HG03064 (cell line): ENCODE results near the gene CLSTN2.

Experiments used
- ATAC-seq: cut with Tn5 transposase; IDR thresholded peaks from one replicate; pipeline ENCODE4 v1.9.1; 2021; ENCODE audit warnings: low read depth; ENCODE audit not compliant: unreplicated experiment

CLSTN2 gene

GRCh38 chr3:139940622-139941021 lies 5.6 kb downstream of the CLSTN2 start:
- no peak for ATAC-seq

DNA sequence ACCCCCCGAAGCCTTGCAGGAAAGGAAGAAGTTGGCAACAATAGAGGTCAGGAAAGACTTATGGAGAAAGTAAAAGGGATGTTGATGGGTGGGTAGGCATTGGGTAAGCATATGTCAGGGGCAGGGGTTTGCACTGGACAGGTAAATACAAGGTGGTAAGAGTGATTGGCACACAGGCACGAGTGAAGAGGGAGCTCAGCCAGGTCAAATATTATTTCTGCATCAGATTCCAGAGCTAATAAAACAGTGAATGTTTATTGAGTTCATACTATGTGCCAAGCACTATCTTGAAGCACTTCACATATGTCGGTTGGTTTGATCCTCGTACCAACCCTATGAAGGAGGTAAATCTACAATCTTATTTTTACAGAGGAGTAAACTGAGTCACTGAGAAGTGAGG lies 6.6 kb downstream of the CLSTN2 start:
- no peak for ATAC-seq

DNA sequence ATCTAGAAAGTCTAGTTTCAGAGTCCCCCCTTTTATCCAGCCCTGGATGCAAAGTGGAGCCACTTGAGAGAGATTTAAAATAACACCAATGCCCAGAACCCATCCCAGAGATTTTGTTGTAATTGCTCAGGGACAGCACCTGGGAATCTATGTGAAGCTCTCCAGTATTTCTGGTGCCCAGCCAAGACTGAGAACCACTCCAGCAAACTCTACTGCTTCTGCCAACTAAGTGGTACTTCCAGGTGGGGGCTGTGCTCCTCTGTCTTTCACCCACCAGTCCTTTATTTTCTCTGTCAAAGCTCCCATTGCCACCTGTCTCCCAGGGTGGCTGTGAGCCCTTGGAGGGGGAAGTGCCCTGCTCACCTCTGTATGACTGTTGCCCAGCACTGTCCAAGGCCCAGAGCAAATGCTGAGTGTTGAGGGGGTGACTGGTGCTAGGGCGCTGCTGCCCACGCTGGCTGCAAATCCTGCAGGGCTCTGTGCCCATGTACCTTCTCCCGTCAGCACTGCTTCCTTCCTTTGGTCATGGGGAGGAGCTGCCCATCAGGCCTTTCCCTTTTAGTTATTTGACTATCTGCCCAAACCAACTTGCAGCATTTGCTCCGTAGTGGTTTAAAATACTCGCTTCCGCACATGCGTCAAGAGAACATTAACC lies 9.4 kb downstream of the CLSTN2 start:
- no peak for ATAC-seq

- no peak for ATAC-seq
Measured at GRCh38 chr3:139945386-139945785, 10.4 kb downstream of the CLSTN2 start.

- ATAC-seq = no peak
Measured at GRCh38 chr3:139945942-139946341, 11.0 kb downstream of the CLSTN2 start.

DNA sequence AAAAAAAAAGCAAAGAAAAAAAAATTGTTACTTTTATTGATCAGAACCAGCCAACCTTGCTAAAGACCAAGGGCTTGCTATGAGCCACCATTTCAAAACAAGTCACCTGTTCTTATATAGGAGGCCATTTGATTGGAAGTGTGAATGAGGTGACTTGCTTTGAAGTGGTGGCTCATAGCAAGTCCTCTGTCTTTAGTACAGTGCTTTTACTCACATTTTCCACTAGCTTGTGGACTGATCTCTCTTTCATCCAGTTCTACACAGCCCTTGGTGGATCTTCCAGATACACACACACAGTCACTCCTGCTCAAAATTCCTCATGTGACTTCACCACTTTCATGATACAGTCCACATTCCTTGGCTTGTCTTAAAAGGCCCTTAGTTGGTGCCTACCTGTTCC lies 13.5 kb downstream of the CLSTN2 start:
- no peak for ATAC-seq

- no peak for ATAC-seq
Measured at GRCh38 chr3:139948898-139949297, 13.9 kb downstream of the CLSTN2 start.

GRCh38 chr3:139953131-139953910 lies 18.3 kb downstream of the CLSTN2 start:
- no peak for ATAC-seq

DNA sequence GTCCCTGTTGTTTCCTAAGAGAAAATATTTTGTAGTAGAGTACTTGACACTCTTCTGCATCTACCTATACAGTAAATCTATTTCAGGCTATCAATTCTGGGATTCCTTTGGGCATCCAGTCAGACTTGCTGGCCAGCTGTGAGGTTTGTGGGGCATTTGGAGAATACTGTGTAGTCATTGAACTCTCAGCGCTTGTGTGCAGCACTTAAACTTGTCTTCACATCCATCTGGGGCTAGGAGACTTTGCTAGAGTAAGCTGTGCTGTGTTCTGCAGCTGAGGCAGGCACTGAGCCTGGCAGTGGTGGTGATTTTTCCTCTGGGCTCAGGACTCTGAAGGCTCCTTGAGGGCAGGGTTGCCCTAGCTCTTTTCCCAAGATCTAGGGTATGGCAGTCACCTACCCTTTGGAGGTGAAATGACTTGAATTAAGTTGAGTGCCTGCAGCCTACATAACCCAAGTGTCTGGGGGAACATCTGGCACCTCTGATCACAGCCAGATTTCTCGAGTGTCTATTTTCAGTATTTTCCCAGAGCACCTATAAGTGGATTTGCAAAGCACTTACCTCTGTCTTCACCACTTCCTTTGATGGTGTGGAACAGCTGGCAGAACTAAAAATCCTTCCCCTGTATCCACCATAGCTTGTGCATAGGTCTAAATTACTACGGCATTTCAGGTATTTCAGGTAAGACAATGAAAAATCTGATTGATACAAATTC lies 19.3 kb downstream of the CLSTN2 start:
- no peak for ATAC-seq

DNA sequence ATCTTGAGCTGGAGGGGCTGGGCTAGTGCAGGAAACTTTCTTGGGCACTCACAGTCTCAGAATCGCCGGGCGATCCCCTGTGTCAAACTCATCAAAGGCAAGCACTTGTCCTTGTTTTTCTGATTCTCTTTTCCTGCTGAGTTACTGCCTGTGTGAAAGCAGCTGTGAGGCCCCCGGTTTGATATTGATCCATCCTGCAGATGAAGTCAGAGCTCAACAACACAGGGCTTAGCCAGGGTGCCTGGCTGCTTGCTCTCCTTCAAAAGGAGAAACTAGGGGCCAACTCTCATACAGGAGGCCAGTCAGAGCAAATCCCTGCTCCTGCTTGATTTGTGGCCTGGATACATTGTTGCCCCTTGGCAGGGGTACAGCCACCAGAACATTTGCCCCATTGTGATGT lies 22.9 kb downstream of the CLSTN2 start:
- ATAC-seq = no peak

DNA sequence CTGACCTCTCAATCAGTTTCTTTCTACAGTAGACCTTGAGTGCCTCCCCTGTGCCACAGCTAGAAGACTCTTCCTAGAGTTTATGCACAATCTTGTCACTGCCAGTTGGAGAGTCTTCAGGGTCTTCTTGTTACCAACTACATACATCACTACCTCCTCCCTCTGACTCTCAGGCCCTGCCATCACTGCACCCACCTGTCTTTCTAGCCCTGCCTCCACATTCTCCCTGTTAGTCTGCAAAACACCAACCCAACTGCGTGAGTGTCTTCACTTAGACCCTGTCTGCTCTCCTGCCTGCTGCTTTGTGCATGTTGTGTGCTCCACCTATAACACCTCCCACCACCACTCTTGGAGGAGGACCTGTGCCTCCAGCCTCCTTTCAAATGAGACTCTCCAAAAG lies 34.4 kb downstream of the CLSTN2 start:
- no peak for ATAC-seq

- ATAC-seq = no peak
Measured at GRCh38 chr3:139970526-139970925, 35.5 kb downstream of the CLSTN2 start.

GRCh38 chr3:139974809-139975425 lies 39.9 kb downstream of the CLSTN2 start:
- ATAC-seq = no peak

GRCh38 chr3:139975594-139976365 lies 40.8 kb downstream of the CLSTN2 start:
- no peak for ATAC-seq

GRCh38 chr3:139978966-139979365 lies 44.0 kb downstream of the CLSTN2 start:
- no peak for ATAC-seq

- ATAC-seq = no peak
Measured at GRCh38 chr3:139979991-139980390, 45.0 kb downstream of the CLSTN2 start.

DNA sequence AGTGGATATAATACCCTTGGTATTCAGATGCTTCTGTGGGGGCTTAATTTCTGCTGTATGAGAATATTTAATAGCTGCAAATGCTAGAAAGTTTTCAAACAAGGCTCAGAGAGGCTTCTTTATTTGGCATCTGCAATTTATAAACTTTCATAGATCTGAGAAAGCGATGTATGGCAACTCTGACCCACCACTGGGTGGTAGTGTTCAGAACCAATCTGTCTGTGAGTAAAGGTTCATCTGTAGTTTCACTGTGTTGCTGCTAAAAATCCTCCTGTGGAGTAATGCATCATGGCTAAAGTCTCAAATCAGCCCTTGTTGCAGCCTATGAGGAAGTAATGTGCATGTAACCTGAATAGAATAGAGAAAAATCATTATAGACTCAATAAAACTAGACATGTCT lies 47.4 kb downstream of the CLSTN2 start:
- no peak for ATAC-seq

DNA sequence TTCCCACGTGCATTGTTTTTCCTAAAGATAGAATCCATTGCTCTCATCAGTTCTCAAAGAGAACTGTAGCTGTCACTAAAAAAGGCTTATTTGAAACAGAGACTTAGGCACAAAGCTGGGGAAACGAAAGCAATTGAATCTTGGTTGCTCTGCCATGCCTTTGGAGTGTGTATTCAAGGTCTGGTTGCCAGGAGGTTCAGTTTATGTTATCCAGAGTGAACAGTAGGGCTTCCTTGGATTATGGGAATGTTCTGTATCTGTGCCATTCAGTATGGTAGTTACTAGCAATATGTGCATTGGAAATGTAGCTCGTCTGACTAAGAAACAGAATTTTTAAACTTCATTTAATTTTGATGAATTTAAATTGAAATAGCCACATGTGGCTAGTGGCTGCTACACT lies 50.6 kb downstream of the CLSTN2 start:
- no peak for ATAC-seq

GRCh38 chr3:139987908-139988307 lies 52.9 kb downstream of the CLSTN2 start:
- ATAC-seq = no peak

GRCh38 chr3:139988472-139989156 lies 53.6 kb downstream of the CLSTN2 start:
- ATAC-seq = no peak
